ENCODE measurements around the gene CCDC24.

- TF ChIP-seq EZH2 (IDR thresholded peaks at IDR 0.05; ENCODE audit: low read length, missing control alignments) (no peak), CTCF (conservative IDR thresholded peaks at IDR 0.05 in 1 of 2, IDR thresholded peaks at IDR 0.05 in 1 of 2; ENCODE audit: low read depth in 1 of 2, low read length in 2 of 2) (no peak)
Observed at GRCh38 chr1:44012941-44013609, 21.7 kb downstream of the CCDC24 start.
